ENCODE results near the gene SYNE3. TPM values are rescaled to one million over a fixed set of nuclear protein-coding genes. Genes with fewer than 3 reads are reported as not detected.

Gene SYNE3
- total RNA-seq, 1 experiment from 2014 or later = 8.3 TPM

- Histone ChIP-seq H3K36me3 (peaks cover 28% of the 10 kb centered on the region), H3K4me1 (replicated peaks) (peaks cover 43% of the 10 kb centered on the region), H3K9me3 (replicated peaks) (no peaks in the 10 kb centered on the region), H3K4me3 (peak overlapping the region; percentile 86), H3K27me3 (replicated peaks) (no peaks in the 10 kb centered on the region), H3K27ac (peak overlapping the region; percentile 56)
- DNase-seq (ENCODE audit: low read depth in 1 of 2, low spot score in 2 of 2) = peak in 1 of 2 experiments; percentile 31
These were observed 19.0 kb upstream of the SYNE3 start for GRCh38 chr14:95535226-95536021.

- Histone ChIP-seq H3K4me1 (replicated peaks) (peaks cover 43% of the 10 kb centered on the region), H3K36me3 (peaks cover 31% of the 10 kb centered on the region), H3K27me3 (replicated peaks) (no peaks in the 10 kb centered on the region), H3K27ac (peak within 1 kb of the TSS; percentile 86), H3K9me3 (replicated peaks) (no peaks in the 10 kb centered on the region), H3K4me3 (peak within 1 kb of the TSS; percentile 86)
- peak; percentile 98 to 100 for DNase-seq (ENCODE audit: low read depth in 1 of 2, low spot score in 2 of 2)
These were observed 18.1 kb upstream of the SYNE3 start, which contains the start of gene GLRX5 for GRCh38 chr14:95534299-95535225. TSS of gene GLRX5 (plus strand) at chr14:95535050. CDS start at chr14:95535090, 40 bp downstream.

GRCh38 chr14:95533822-95534221 is 17.4 kb upstream of the SYNE3 start:
- no peaks in the 10 kb centered on the region for H3K9me3 ChIP-seq (replicated peaks)
- DNase-seq (ENCODE audit: low read depth in 1 of 2, low spot score in 2 of 2) = peak in 1 of 2 experiments; percentile 24
- peak overlapping the region; percentile 86 for H3K27ac ChIP-seq
- H3K27me3 ChIP-seq (replicated peaks) = no peaks in the 10 kb centered on the region
- H3K36me3 ChIP-seq = peaks cover 31% of the 10 kb centered on the region
- peak overlapping the region; percentile 86 for H3K4me3 ChIP-seq
- peaks cover 43% of the 10 kb centered on the region for H3K4me1 ChIP-seq (replicated peaks)

- peak in 1 of 2 experiments; percentile 12 for DNase-seq (ENCODE audit: low read depth in 1 of 2, low spot score in 2 of 2)
- peaks cover 31% of the 10 kb centered on the region for H3K36me3 ChIP-seq
- no peaks in the 10 kb centered on the region for H3K9me3 ChIP-seq (replicated peaks)
- H3K4me1 ChIP-seq (replicated peaks) = peaks cover 43% of the 10 kb centered on the region
- H3K4me3 ChIP-seq = peak overlapping the region; percentile 86
- H3K27ac ChIP-seq = peak overlapping the region; percentile 86
- H3K27me3 ChIP-seq (replicated peaks) = no peaks in the 10 kb centered on the region
These were observed 17.0 kb upstream of the SYNE3 start for GRCh38 chr14:95533391-95533821.

GRCh38 chr14:95531969-95532368 is 15.5 kb upstream of the SYNE3 start:
- H3K4me1 ChIP-seq (replicated peaks) = peaks cover 51% of the 10 kb centered on the region
- H3K4me3 ChIP-seq = no peak overlapping the region
- H3K27ac ChIP-seq = peak overlapping the region; percentile 21
- no peak for DNase-seq (ENCODE audit: low read depth in 1 of 2, low spot score in 2 of 2)
- peaks cover 31% of the 10 kb centered on the region for H3K36me3 ChIP-seq
- H3K27me3 ChIP-seq (replicated peaks) = no peaks in the 10 kb centered on the region
- H3K9me3 ChIP-seq (replicated peaks) = no peaks in the 10 kb centered on the region

- DNase-seq (ENCODE audit: low read depth in 1 of 2, low spot score in 2 of 2) = peak in 1 of 2 experiments; percentile 83
- Histone ChIP-seq H3K27me3 (replicated peaks) (no peaks in the 10 kb centered on the region), H3K9me3 (replicated peaks) (no peaks in the 10 kb centered on the region), H3K4me1 (replicated peaks) (peaks cover 55% of the 10 kb centered on the region), H3K36me3 (peaks cover 31% of the 10 kb centered on the region), H3K27ac (peak overlapping the region; percentile 29), H3K4me3 (no peak overlapping the region)
These were observed 15.0 kb upstream of the SYNE3 start for GRCh38 chr14:95531473-95531872.

GRCh38 chr14:95530473-95531276 is 14.2 kb upstream of the SYNE3 start:
- Histone ChIP-seq H3K9me3 (replicated peaks) (no peaks in the 10 kb centered on the region), H3K4me3 (no peak overlapping the region), H3K27ac (peak overlapping the region; percentile 29; the same call in 1 of the 2 replicates), H3K27me3 (replicated peaks) (no peaks in the 10 kb centered on the region), H3K36me3 (peaks cover 31% of the 10 kb centered on the region), H3K4me1 (replicated peaks) (peaks cover 47% of the 10 kb centered on the region)
- DNase-seq (ENCODE audit: low read depth in 1 of 2, low spot score in 2 of 2) = no peak

GRCh38 chr14:95529216-95529615 is 12.8 kb upstream of the SYNE3 start:
- no peak for DNase-seq (ENCODE audit: low read depth in 1 of 2, low spot score in 2 of 2)
- peaks cover 26% of the 10 kb centered on the region for H3K36me3 ChIP-seq
- H3K9me3 ChIP-seq (replicated peaks) = no peaks in the 10 kb centered on the region
- no peak overlapping the region for H3K27ac ChIP-seq
- H3K4me1 ChIP-seq (replicated peaks) = peaks cover 53% of the 10 kb centered on the region
- H3K27me3 ChIP-seq (replicated peaks) = no peaks in the 10 kb centered on the region
- no peak overlapping the region for H3K4me3 ChIP-seq

GRCh38 chr14:95527387-95528002 is 11.0 kb upstream of the SYNE3 start:
- DNase-seq (ENCODE audit: low read depth in 1 of 2, low spot score in 2 of 2) = peak in 1 of 2 experiments; percentile 47
- peaks cover 56% of the 10 kb centered on the region for H3K4me1 ChIP-seq (replicated peaks)
- H3K9me3 ChIP-seq (replicated peaks) = no peaks in the 10 kb centered on the region
- H3K27ac ChIP-seq = peak overlapping the region; percentile 18; the same call in 1 of the 2 replicates
- H3K27me3 ChIP-seq (replicated peaks) = no peaks in the 10 kb centered on the region
- peaks cover 14% of the 10 kb centered on the region for H3K36me3 ChIP-seq
- no peak overlapping the region for H3K4me3 ChIP-seq

- Histone ChIP-seq H3K27me3 (replicated peaks) (no peaks in the 10 kb centered on the region), H3K36me3 (peaks cover 11% of the 10 kb centered on the region), H3K4me1 (replicated peaks) (peaks cover 53% of the 10 kb centered on the region), H3K27ac (peak overlapping the region; percentile 18; the same call in 1 of the 2 replicates), H3K4me3 (no peak overlapping the region), H3K9me3 (replicated peaks) (no peaks in the 10 kb centered on the region)
- DNase-seq (ENCODE audit: low read depth in 1 of 2, low spot score in 2 of 2) = no peak
These were observed 10.3 kb upstream of the SYNE3 start for GRCh38 chr14:95526483-95527386.

GRCh38 chr14:95525999-95526398 is 9.5 kb upstream of the SYNE3 start:
- Histone ChIP-seq H3K27me3 (replicated peaks) (no peaks in the 10 kb centered on the region), H3K4me1 (replicated peaks) (peaks cover 46% of the 10 kb centered on the region), H3K27ac (no peak overlapping the region), H3K9me3 (replicated peaks) (no peaks in the 10 kb centered on the region), H3K36me3 (peaks cover 9% of the 10 kb centered on the region), H3K4me3 (no peak overlapping the region)
- DNase-seq (ENCODE audit: low read depth in 1 of 2, low spot score in 2 of 2) = no peak

Data from SJSA1 (cell line).